Spleen (tissue), 11 donors: ENCODE results near the gene WDR88. TPM values are rescaled to one million over a fixed set of nuclear protein-coding genes. Genes with fewer than 3 reads are reported as not detected.
"Not testable (repeated sequence)": the region's sequence is repeated elsewhere in the genome, so short reads cannot be mapped to it uniquely, and the experiment has no call there.

Experiments
- DNase-seq: peaks from one replicate; pipeline ENCODE4 v3.0.0-alpha.2; 2020
- H3K27ac ChIP-seq, 8 donors: fragments of 200-600 bp; sonication (generic) in 7 of 8; 1 replicate in 4 of 8; 2 replicates in 4 of 8; pipeline versions ENCODE4 v1.5.0 to v1.8.0; 2016 to 2021; ENCODE audit warnings: inconsistent platforms in 4 of 8, mild to moderate bottlenecking in 4 of 8, moderate library complexity in 1 of 8
- H3K27me3 ChIP-seq, 7 donors: fragments of 200-600 bp; sonication (generic) in 6 of 7; replicated peaks in 1 of 7; 1 replicate in 4 of 7; 2 replicates in 3 of 7; pipeline versions ENCODE4 v1.5.0 to v1.8.0; 2016 to 2021; ENCODE audit warnings: inconsistent platforms in 3 of 7, mild to moderate bottlenecking in 1 of 7
- H3K36me3 ChIP-seq, 6 donors: fragments of 200-600 bp; sonication (generic) in 5 of 6; 1 replicate in 4 of 6; 2 replicates in 2 of 6; pipeline versions ENCODE4 v1.5.0 to v1.8.0; 2016 to 2021; ENCODE audit warnings: inconsistent platforms in 2 of 6
- H3K4me1 ChIP-seq, 6 donors: fragments of 200-600 bp; sonication (generic) in 5 of 6; 1 replicate in 3 of 6; 2 replicates in 3 of 6; pipeline versions ENCODE4 v1.5.0 to v1.8.0; 2016 to 2021; ENCODE audit warnings: inconsistent platforms in 3 of 6
- H3K4me3 ChIP-seq, 8 donors: fragments of 200-600 bp; sonication (generic) in 7 of 8; 1 replicate in 4 of 8; 2 replicates in 4 of 8; pipeline versions ENCODE4 v1.5.0 to v1.8.0; 2016 to 2021; ENCODE audit warnings: inconsistent platforms in 4 of 8, mild to moderate bottlenecking in 4 of 8, moderate library complexity in 2 of 8
- H3K9me3 ChIP-seq, 8 donors: fragments of 200-600 bp; sonication (generic) in 7 of 8; 1 replicate in 4 of 8; 2 replicates in 4 of 8; pipeline versions ENCODE4 v1.5.0 to v1.8.0; 2016 to 2021; ENCODE audit warnings: inconsistent platforms in 4 of 8
- POLR2A ChIP-seq, 3 donors: fragments of 450-650 bp; IDR thresholded peaks; one replicate each; pipeline ENCODE4 v1.5.1; 2017; ENCODE audit warnings: antibody characterized with exemption in 3 of 3, mild to moderate bottlenecking in 1 of 3
- POLR2AphosphoS5 ChIP-seq, 3 donors: sonication (generic); formaldehyde crosslinking; IDR thresholded peaks; one replicate each; pipeline ENCODE4 v1.5.1; 2017; ENCODE audit warnings: antibody characterized with exemption in 3 of 3
- WGBS, 5 donors: extraction: QIAGEN DNeasy Blood & Tissue Kit in 3 of 5; methylation state at CpG; one replicate each; pipeline versions ENCODE4 v1.1.5 to v1.1.7; 2013 to 2018; 5-methylcytosine and 5-hydroxymethylcytosine counted together
- intact Hi-C: fragments of 100-400 bp; cut with DNase I; formaldehyde crosslinking; loops from one replicate; pipeline ENCODE4 v1.15.0; 2023; ENCODE audit warnings: low total_unique reads
- polyA plus RNA-seq, 3 donors: library from polyadenylated mRNA; stranded (reverse); fragments of 200-250 nt; gene quantifications; one replicate each; pipeline ENCODE4 v1.2.1, GENCODE V29; 2013
- total RNA-seq, 7 donors: library from RNA; depleted of rRNA in 3 of 7; stranded (reverse); fragments of >200 nt in 3 of 7; fragmentation: NEBNext Ultra II Directional in 4 of 7; extraction: Animal tissue kit (Norgen Biotek cat#: 25700) in 4 of 7; gene quantifications; one replicate each; pipeline versions ENCODE4 v1.1.0 to v1.2.1, GENCODE V29; 2016 to 2021
- TF ChIP-seq, protein P1 (sequence below), 11 experiments: fragments of 200-600 bp in 7 of 11; fragments of 450-650 bp in 4 of 11; sonication (generic) in 4 of 11; IDR thresholded peaks in 8 of 11; conservative IDR thresholded peaks in 3 of 11; 1 replicate in 7 of 11; 2 replicates in 4 of 11; pipeline versions ENCODE4 v1.4.0 to v1.8.0; 2016 to 2021; ENCODE audit warnings: antibody characterized with exemption in 11 of 11, inconsistent platforms in 4 of 11, mild to moderate bottlenecking in 1 of 11
- donor health status: healthy with polysubstance abuse.
- donor health status: DM: no; HTN: no; CAD: no; lungs with moderate emphysema.
- donor health status: DM: no; HTN: no; CAD: no.
- donor health status: Bipolar disorder and iron deficiency.
- donor health status: healthy.
- donor health status: DM: no; HTN: no; CAD: no.
- donor health status: DM: yes; HTN: yes; CAD: no.

Gene WDR88
- total and polyA plus RNA-seq, 10 donors, result 0.07 TPM; not detected in 9

DNA sequence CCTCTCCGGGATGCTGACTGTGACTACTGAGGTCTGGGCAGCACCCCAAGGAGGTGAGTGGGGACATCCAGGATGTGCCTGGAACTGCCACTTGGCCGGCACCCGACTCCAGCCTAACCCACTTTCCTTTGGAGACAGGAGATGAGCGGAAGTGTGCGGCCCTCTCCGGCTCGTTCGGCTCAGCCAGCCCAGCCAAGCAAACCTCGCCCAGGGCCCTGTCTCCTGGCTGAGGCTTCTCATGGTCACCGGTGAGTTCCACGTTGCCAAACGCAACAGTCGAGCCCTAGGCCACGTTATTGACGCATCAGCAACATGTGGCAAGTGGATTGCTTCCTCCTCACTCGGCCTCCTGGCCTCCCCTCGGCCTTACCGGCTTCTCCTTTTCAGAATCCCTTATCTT lies 88.2 kb downstream of the WDR88 start:
- intact Hi-C loops, result no loop called here
- DNase-seq, result no peak
- no peaks in the 10 kb centered on the region for H3K36me3 ChIP-seq
- peaks cover 0 to 71% (median 24%) of the 10 kb centered on the region in 7 donors for H3K27me3 ChIP-seq
- H3K4me1 ChIP-seq, result peaks cover 0 to 5% (median 3%) of the 10 kb centered on the region in 6 donors
- H3K27ac ChIP-seq, result no peak overlapping the region
- TF ChIP-seq POLR2A (IDR thresholded peaks at IDR 0.05), result no peak
- no peak for TF ChIP-seq POLR2AphosphoS5 (IDR thresholded peaks at IDR 0.05)
- TF ChIP-seq, protein P1, sequence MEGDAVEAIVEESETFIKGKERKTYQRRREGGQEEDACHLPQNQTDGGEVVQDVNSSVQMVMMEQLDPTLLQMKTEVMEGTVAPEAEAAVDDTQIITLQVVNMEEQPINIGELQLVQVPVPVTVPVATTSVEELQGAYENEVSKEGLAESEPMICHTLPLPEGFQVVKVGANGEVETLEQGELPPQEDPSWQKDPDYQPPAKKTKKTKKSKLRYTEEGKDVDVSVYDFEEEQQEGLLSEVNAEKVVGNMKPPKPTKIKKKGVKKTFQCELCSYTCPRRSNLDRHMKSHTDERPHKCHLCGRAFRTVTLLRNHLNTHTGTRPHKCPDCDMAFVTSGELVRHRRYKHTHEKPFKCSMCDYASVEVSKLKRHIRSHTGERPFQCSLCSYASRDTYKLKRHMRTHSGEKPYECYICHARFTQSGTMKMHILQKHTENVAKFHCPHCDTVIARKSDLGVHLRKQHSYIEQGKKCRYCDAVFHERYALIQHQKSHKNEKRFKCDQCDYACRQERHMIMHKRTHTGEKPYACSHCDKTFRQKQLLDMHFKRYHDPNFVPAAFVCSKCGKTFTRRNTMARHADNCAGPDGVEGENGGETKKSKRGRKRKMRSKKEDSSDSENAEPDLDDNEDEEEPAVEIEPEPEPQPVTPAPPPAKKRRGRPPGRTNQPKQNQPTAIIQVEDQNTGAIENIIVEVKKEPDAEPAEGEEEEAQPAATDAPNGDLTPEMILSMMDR (IDR thresholded peaks at IDR 0.05 in 8 of 11, conservative IDR thresholded peaks at IDR 0.05 in 3 of 11), result no peak
- 72 to 83% (median 80%) methylated on average over 4 to 18 of the region's 18 CpGs for WGBS, 5 donors
- H3K9me3 ChIP-seq, result no peaks in the 10 kb centered on the region
- no peak overlapping the region for H3K4me3 ChIP-seq

DNA sequence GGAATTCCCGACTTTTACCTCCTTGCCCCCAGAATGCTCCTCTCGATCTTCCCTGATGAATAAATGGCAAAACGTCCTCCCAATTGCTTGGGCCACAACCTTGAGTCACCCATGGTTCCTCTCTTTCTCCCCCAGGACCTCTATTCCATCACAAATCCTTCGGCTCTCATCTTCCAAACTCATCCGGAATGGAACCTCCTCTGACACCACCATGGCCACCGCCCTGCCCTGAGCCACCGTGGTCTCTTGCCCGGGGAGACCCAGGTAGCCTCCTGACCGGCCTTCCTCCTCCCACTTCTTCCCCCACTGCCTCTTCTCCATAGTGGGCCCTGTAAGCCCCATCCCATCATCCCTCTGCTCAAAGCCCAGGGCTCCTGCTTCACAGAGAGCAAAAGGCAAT lies 88.8 kb downstream of the WDR88 start:
- intact Hi-C loops, result no loop called here
- Histone ChIP-seq H3K4me1 (peaks cover 5 to 11% (median 7%) of the 10 kb centered on the region in 6 donors), H3K36me3 (no peaks in the 10 kb centered on the region), H3K27ac (no peak overlapping the region), H3K9me3 (no peaks in the 10 kb centered on the region), H3K4me3 (no peak overlapping the region), H3K27me3 (peaks cover 0 to 77% (median 30%) of the 10 kb centered on the region in 7 donors)
- no peak for DNase-seq
- 84 to 88% (median 85%) methylated on average over 9 of the region's 9 CpGs for WGBS, 5 donors
- TF ChIP-seq, protein P1 (IDR thresholded peaks at IDR 0.05 in 8 of 11, conservative IDR thresholded peaks at IDR 0.05 in 3 of 11), result no peak
- no peak for TF ChIP-seq POLR2A (IDR thresholded peaks at IDR 0.05)
- no peak for TF ChIP-seq POLR2AphosphoS5 (IDR thresholded peaks at IDR 0.05)

DNA sequence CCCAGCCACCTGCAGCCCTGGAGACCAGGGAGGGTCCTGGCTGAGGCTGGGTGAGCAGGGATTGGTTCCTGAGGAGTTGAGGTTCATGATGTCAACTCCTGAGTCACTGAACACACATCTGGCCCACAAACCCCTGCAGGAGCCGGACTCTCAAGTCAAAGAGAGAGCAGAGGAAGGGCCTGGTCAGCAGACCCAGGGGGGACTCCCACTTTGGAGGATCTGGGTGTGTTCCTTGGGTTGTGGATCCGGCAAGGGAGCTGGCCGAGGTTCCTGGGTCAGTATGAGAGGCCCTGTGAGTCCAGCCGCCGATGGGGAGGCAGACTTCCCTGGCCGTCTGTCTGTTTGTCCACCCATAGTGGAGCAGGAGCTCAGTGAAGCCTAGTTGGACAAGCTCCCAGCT lies 89.7 kb downstream of the WDR88 start:
- no peak for DNase-seq
- WGBS, 5 donors, result 85 to 90% (median 89%) methylated on average over 4 to 6 of the region's 6 CpGs
- intact Hi-C loops, result no loop called here

DNA sequence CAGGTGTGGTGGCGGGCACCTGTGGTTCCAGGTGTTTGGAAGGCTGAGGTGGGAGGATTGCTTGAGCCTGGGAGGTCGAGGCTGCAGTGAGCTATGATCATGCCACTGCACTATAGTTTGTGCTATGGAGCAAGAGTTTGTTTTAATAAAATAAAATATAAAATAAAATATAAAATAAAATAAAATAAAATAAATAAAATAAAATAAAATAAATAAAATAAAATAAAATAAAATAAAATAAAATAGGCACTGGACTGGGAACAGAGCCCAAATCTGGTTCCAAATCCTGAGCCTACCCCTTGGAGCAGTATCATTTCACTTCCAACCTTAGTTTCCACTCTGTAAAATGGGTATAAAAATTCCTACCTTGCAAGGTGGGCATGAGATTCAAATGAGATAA lies 90.3 kb downstream of the WDR88 start:
- H3K9me3 ChIP-seq, DNase-seq, intact Hi-C loops, H3K27ac ChIP-seq, H3K4me3 ChIP-seq, H3K36me3 ChIP-seq: not testable (repeated sequence)
- WGBS, 5 donors, result 69 to 92% (median 81%) methylated on average over 2 of the region's 2 CpGs
- Histone ChIP-seq H3K4me1 (peaks cover 6 to 26% (median 21%) of the 10 kb centered on the region in 6 donors), H3K27me3 (peaks cover 2 to 85% (median 44%) of the 10 kb centered on the region in 7 donors)

More for the DNA sequence above, 89.7 kb downstream of the WDR88 start:
- Histone ChIP-seq H3K27me3 (peaks cover 2 to 79% (median 38%) of the 10 kb centered on the region in 7 donors), H3K9me3 (peaks cover 0 to under 1% (median 0%) of the 10 kb centered on the region in 8 donors), H3K27ac (no peak overlapping the region), H3K4me1 (peaks cover 6 to 20% (median 16%) of the 10 kb centered on the region in 6 donors), H3K4me3 (no peak overlapping the region), H3K36me3 (no peaks in the 10 kb centered on the region)
- TF ChIP-seq, protein P1 (IDR thresholded peaks at IDR 0.05 in 8 of 11, conservative IDR thresholded peaks at IDR 0.05 in 3 of 11), result no peak
- TF ChIP-seq POLR2A (IDR thresholded peaks at IDR 0.05), result no peak
- TF ChIP-seq POLR2AphosphoS5 (IDR thresholded peaks at IDR 0.05), result no peak
